Subcutaneous adipose tissue (tissue), 4 donors: ENCODE data around the gene PRDM12. TPM values are rescaled to one million over a fixed set of nuclear protein-coding genes. Genes with fewer than 3 reads are reported as not detected.

ENCODE experiments used
- CTCF ChIP-seq: fragments of 450-650 bp; IDR thresholded peaks from one replicate; pipeline ENCODE4 v1.5.1; 2016; ENCODE audit warnings: low read depth, mild to moderate bottlenecking, control low read depth, antibody characterized with exemption, moderate library complexity
- total RNA-seq, 4 donors: library from RNA; depleted of rRNA; stranded (reverse); fragments of >200 nt; gene quantifications; one replicate each; pipeline ENCODE4 v1.1.0, GENCODE V29; 2016

Gene PRDM12
- total RNA-seq, 4 donors from 2014 or later, result not detected

- no peak for TF ChIP-seq CTCF
Observed at GRCh38 chr9:130672933-130673615, 8.7 kb downstream of the PRDM12 start.

GRCh38 chr9:130675396-130675795 is 11.0 kb downstream of the PRDM12 start:
- no peak for TF ChIP-seq CTCF

- no peak for TF ChIP-seq CTCF
Observed at GRCh38 chr9:130677252-130677651, 12.9 kb downstream of the PRDM12 start.

- no peak for TF ChIP-seq CTCF
Observed at GRCh38 chr9:130680836-130681768, 16.7 kb downstream of the PRDM12 start.

- no peak for TF ChIP-seq CTCF
Observed at GRCh38 chr9:130681769-130682420, 17.5 kb downstream of the PRDM12 start.

GRCh38 chr9:130682421-130683121 is 18.2 kb downstream of the PRDM12 start:
- TF ChIP-seq CTCF, result no peak
